Keratinocyte (primary cell): ENCODE data around the gene GDF9.

Experiments used
- EZH2 ChIP-seq: IDR thresholded peaks from one replicate; pipeline ENCODE4 v1.6.1; 2012; ENCODE audit warnings: inconsistent platforms, mild to moderate bottlenecking, low read length, moderate library complexity
- TF ChIP-seq, protein P1 (sequence below), 3 experiments: IDR thresholded peaks in 1 of 3; conservative IDR thresholded peaks in 1 of 3; optimal IDR thresholded peaks in 1 of 3; 2 replicates in 2 of 3; 3 replicates in 1 of 3; pipeline versions ENCODE3 to v1.5.1; 2011; ENCODE audit warnings: low read length in 3 of 3, mild to moderate bottlenecking in 3 of 3, moderate library complexity in 2 of 3, control low read depth in 1 of 3, inconsistent platforms in 1 of 3; ENCODE audit not compliant: insufficient read depth in 2 of 3; ENCODE audit errors: extremely low read depth in 1 of 3

DNA sequence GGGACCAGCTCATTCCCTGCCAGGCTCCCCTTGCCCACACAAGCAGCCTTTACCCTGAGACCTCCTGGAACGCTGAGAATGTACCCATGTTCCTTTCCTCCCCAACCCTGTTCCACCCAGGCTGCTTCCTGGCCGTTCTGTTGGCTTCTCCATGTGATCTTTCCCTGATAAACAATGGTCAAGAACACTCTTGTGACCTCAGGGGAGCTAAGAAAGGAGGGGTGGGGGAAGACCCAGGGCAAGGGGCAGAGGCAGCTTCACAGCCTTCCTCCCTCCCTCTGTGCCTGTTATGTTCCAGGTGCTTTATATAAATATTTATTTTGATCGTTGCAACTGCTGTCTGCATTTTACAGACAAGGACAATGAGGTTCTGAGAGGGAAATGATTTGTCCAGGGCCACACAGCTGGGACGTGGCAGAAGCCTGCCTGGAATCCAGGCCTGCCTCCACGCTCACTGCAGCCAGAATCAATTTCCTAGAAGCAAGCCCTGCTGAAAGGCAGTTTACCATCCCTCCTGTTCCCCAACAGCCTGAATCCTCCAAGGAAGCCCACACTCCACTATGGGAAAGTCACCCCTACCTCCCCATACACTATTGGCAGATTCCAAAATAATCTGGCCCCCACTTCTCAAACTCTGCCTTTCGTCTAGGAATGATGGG is 39.7 kb downstream of the GDF9 start:
- TF ChIP-seq, protein P1, sequence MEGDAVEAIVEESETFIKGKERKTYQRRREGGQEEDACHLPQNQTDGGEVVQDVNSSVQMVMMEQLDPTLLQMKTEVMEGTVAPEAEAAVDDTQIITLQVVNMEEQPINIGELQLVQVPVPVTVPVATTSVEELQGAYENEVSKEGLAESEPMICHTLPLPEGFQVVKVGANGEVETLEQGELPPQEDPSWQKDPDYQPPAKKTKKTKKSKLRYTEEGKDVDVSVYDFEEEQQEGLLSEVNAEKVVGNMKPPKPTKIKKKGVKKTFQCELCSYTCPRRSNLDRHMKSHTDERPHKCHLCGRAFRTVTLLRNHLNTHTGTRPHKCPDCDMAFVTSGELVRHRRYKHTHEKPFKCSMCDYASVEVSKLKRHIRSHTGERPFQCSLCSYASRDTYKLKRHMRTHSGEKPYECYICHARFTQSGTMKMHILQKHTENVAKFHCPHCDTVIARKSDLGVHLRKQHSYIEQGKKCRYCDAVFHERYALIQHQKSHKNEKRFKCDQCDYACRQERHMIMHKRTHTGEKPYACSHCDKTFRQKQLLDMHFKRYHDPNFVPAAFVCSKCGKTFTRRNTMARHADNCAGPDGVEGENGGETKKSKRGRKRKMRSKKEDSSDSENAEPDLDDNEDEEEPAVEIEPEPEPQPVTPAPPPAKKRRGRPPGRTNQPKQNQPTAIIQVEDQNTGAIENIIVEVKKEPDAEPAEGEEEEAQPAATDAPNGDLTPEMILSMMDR (optimal IDR thresholded peaks at IDR 0.05 in 1 of 3, IDR thresholded peaks at IDR 0.05 in 1 of 3, conservative IDR thresholded peaks at IDR 0.05 in 1 of 3; ENCODE audit: extremely low read depth in 1 of 3, insufficient read depth in 2 of 3, low read length in 3 of 3) = no peak
- TF ChIP-seq EZH2 = no peak
